ENCODE data around the gene BCKDHB.

BCKDHB gene

GRCh38 chr6:80174900-80175572 is 68.6 kb downstream of the BCKDHB start:
- no peak for TF ChIP-seq CTCF (IDR thresholded peaks at IDR 0.05; ENCODE audit: low read depth, low read length, missing control alignments)
- no peak overlapping the region for H3K4me3 ChIP-seq (ENCODE audit: low read depth, low read length)
- in situ Hi-C loops (cut with HindIII; ENCODE audit: low sequenced_read_pairs): no loop called here
- DNase-seq (ENCODE audit: low read depth): no peak

GRCh38 chr6:80179695-80180094 is 73.2 kb downstream of the BCKDHB start:
- H3K4me3 ChIP-seq (ENCODE audit: low read depth, low read length): no peak overlapping the region
- TF ChIP-seq CTCF (IDR thresholded peaks at IDR 0.05; ENCODE audit: low read depth, low read length, missing control alignments): no peak
- DNase-seq (ENCODE audit: low read depth): no peak
- in situ Hi-C loops (cut with HindIII; ENCODE audit: low sequenced_read_pairs): no loop called here

- H3K4me3 ChIP-seq (ENCODE audit: low read depth, low read length): no peak overlapping the region
- in situ Hi-C loops (cut with HindIII; ENCODE audit: low sequenced_read_pairs): no loop called here
- no peak for DNase-seq (ENCODE audit: low read depth)
- no peak for TF ChIP-seq CTCF (IDR thresholded peaks at IDR 0.05; ENCODE audit: low read depth, low read length, missing control alignments)
These were observed 75.0 kb downstream of the BCKDHB start for GRCh38 chr6:80181352-80182081.

- TF ChIP-seq CTCF (IDR thresholded peaks at IDR 0.05; ENCODE audit: low read depth, low read length, missing control alignments): no peak
- DNase-seq (ENCODE audit: low read depth): peak; percentile 16
- in situ Hi-C loops (cut with HindIII; ENCODE audit: low sequenced_read_pairs): no loop called here
- H3K4me3 ChIP-seq (ENCODE audit: low read depth, low read length): no peak overlapping the region
These were observed 75.8 kb downstream of the BCKDHB start for GRCh38 chr6:80182308-80182707.

- no peak for TF ChIP-seq CTCF (IDR thresholded peaks at IDR 0.05; ENCODE audit: low read depth, low read length, missing control alignments)
- DNase-seq (ENCODE audit: low read depth): no peak
- in situ Hi-C loops (cut with HindIII; ENCODE audit: low sequenced_read_pairs): no loop called here
- no peak overlapping the region for H3K4me3 ChIP-seq (ENCODE audit: low read depth, low read length)
These were observed 76.7 kb downstream of the BCKDHB start for GRCh38 chr6:80183019-80183795.

- H3K4me3 ChIP-seq (ENCODE audit: low read depth, low read length): no peak overlapping the region
- no peak for TF ChIP-seq CTCF (IDR thresholded peaks at IDR 0.05; ENCODE audit: low read depth, low read length, missing control alignments)
- in situ Hi-C loops (cut with HindIII; ENCODE audit: low sequenced_read_pairs): no loop called here
- DNase-seq (ENCODE audit: low read depth): no peak
These were observed 79.0 kb downstream of the BCKDHB start for GRCh38 chr6:80185492-80185891.
